AG04450 (cell line): ENCODE results near the gene CCDC200. TPM values are rescaled to one million over a fixed set of nuclear protein-coding genes. Genes with fewer than 3 reads are reported as not detected.
"Not testable (repeated sequence)": the region's sequence is repeated elsewhere in the genome, so short reads cannot be mapped to it uniquely, and the experiment has no call there.

Experiments used
- CTCF ChIA-PET: fragments of 300-600, 350-600 bp; formaldehyde crosslinking; extraction: SDS; loops from one replicate; lab custom pipeline; 2022; ENCODE audit warnings: antibody characterized with exemption, inconsistent platforms; lab: Charles Lee
- POLR2A ChIA-PET: fragments of 350-600 bp; formaldehyde crosslinking; extraction: SDS; loops from one replicate; lab custom pipeline; 2021; ENCODE audit warnings: antibody characterized with exemption, inconsistent platforms; lab: Yijun Ruan, JAX
- DNase-seq: peaks from one replicate; pipeline ENCODE4 v3.0.0-alpha.2; 2011; ENCODE audit warnings: low read depth, low spot score
- H3K27ac ChIP-seq: one replicate; pipeline ENCODE4 v1.5.1; 2012; ENCODE audit warnings: low read depth, low read length, control low read depth
- H3K27me3 ChIP-seq: one replicate; pipeline ENCODE4 v1.6.0; 2012; ENCODE audit warnings: low read length; ENCODE audit not compliant: control insufficient read depth, insufficient read depth
- H3K4me3 ChIP-seq: 2 replicates; pipeline ENCODE4 v1.5.1; 2011; ENCODE audit warnings: mild to moderate bottlenecking, low read depth, low read length, control low read depth
- H3K9me3 ChIP-seq: 2 replicates; pipeline ENCODE4 v1.5.1; 2012; ENCODE audit warnings: low read length; ENCODE audit not compliant: control insufficient read depth, insufficient read depth
- polyA minus RNA-seq: library from RNA; depleted of rRNA, polyadenylated mRNA; stranded (reverse); fragments of >200 nt; gene quantifications from 2 replicates; pipeline ENCODE4 v1.2.3, GENCODE V29; 2011; rRNA and poly(A)+ RNA removed
- polyA plus RNA-seq: library from polyadenylated mRNA; depleted of rRNA; stranded (reverse); fragments of >200 nt; gene quantifications from 2 replicates; pipeline ENCODE4 v1.2.3, GENCODE V29; 2011; rRNA removed

Gene CCDC200
- polyA plus RNA-seq (not detected in 2 replicates), polyA minus RNA-seq (not detected in 2 replicates)

DNA sequence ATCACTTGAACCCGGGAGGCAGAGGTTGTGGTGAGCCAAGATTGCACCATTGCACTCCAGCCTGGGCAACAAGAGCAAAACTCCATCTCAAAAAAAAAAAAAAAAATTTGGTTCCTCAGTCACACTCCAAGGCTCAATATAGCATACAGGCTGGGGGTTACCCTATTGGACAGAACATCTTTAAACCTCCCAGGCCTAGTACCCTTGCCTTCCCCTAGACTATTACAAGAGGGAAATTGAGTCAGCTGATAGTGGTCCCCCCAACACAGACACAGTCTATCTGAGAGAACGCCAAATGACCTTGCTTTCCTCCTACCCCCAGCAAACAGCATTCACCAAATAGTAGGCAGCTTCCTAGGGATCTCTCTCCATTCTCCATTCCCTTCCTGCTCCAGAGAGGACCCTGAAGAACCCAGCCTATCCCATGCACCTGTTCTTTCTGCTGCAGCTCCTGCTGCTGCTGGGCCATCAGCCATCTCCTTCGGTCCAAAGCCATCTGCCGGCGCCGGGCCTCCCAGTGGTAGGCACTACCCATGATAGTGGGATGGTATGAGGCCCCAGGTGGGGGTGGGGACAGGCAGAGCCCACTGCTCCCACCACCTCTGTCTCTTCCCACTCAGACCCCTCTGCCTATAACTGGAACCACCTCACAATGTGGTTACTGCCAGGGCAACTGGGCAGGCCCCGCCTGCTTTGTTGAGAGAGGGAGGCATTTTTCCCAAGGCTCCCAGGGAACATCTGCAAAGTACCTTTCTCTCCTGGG, at the start of gene CCDC200:
CCDC200 (minus strand) TSS at position 604 of the 763 bp plus-strand sequence; CDS start at position 535, 69 bp downstream.
- H3K27ac ChIP-seq, H3K27me3 ChIP-seq, DNase-seq, H3K4me3 ChIP-seq, CTCF ChIA-PET, POLR2A ChIA-PET, H3K9me3 ChIP-seq: not testable (repeated sequence)

DNA sequence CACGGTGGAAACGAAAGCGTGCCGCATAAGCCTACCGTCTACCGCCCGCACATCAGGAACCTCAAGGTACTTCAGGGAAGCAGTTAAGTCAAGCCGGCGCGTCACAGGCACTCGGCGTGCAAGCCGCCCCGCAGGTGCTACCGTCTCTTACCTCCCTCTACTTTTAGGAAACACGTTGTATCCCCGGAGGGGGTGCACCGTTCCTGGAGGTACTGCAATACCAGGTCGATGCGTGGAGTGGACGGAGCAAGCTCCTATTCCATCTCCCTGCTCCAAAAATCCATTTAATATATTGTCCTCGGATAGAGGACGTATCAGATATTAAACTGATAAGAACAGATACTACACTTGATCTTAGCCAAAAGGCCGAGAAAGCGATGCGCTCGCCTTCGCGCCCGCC, 44.5 kb upstream of the CCDC200 start:
- CTCF ChIA-PET, POLR2A ChIA-PET, H3K27ac ChIP-seq, H3K9me3 ChIP-seq, DNase-seq, H3K4me3 ChIP-seq, H3K27me3 ChIP-seq: not testable (repeated sequence)

DNA sequence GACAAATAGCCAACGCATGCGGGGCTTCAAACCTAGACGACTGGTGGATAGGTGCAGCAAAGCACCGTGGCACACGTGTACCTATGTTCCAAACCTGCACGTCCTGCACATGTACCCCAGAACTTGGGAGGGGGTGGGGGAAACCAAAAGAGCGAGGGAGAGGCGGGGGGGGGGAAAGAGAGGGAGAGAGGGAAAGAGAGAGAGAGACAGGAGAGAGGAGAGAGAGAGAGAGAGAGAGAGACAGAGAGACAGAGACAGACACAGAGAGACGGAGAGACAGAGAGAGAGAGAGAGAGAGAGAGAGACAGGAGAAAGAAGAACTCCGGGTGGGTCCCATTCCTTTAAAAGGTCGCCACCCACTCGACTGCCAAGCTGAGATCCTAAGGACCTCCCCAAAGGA, 44.1 kb upstream of the CCDC200 start:
- H3K27me3 ChIP-seq, POLR2A ChIA-PET, H3K27ac ChIP-seq, H3K4me3 ChIP-seq, DNase-seq, H3K9me3 ChIP-seq, CTCF ChIA-PET: not testable (repeated sequence)

DNA sequence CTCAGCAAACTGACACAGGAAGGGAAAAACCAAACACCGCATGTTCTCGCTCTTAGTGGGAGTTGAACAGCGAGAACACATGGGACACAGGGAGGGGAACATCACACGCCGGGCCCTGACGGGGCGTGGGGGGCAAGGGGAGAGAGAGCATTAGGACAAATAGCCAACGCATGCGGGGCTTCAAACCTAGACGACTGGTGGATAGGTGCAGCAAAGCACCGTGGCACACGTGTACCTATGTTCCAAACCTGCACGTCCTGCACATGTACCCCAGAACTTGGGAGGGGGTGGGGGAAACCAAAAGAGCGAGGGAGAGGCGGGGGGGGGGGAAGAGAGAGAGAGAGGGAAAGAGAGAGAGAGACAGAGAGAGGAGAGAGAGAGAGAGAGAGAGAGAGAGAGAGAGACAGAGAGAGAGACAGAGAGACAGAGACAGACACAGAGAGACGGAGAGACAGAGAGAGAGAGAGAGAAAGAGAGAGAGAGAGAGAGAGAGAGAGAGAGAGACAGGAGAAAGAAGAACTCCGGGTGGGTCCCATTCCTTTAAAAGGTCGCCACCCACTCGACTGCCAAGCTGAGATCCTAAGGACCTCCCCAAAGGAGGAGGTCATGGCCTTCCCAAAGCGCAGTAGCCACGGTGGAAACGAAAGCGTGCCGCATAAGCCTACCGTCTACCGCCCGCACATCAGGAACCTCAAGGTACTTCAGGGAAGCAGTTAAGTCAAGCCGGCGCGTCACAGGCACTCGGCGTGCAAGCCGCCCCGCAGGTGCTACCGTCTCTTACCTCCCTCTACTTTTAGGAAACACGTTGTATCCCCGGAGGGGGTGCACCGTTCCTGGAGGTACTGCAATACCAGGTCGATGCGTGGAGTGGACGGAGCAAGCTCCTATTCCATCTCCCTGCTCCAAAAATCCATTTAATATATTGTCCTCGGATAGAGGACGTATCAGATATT, 42.4 kb upstream of the CCDC200 start:
- CTCF ChIA-PET, H3K27ac ChIP-seq, H3K27me3 ChIP-seq, H3K9me3 ChIP-seq, DNase-seq, POLR2A ChIA-PET, H3K4me3 ChIP-seq: not testable (repeated sequence)

GRCh38 chr17:43246456-43246855, 18.0 kb upstream of the CCDC200 start:
- DNase-seq, H3K4me3 ChIP-seq, H3K27ac ChIP-seq, CTCF ChIA-PET, H3K9me3 ChIP-seq, POLR2A ChIA-PET, H3K27me3 ChIP-seq: not testable (repeated sequence)

GRCh38 chr17:43240596-43241352, 12.4 kb upstream of the CCDC200 start:
- H3K27me3 ChIP-seq, H3K27ac ChIP-seq, DNase-seq, H3K9me3 ChIP-seq, H3K4me3 ChIP-seq, CTCF ChIA-PET, POLR2A ChIA-PET: not testable (repeated sequence)

GRCh38 chr17:43239597-43239996, 11.2 kb upstream of the CCDC200 start:
- H3K27me3 ChIP-seq, POLR2A ChIA-PET, CTCF ChIA-PET, H3K4me3 ChIP-seq, H3K27ac ChIP-seq, H3K9me3 ChIP-seq, DNase-seq: not testable (repeated sequence)

GRCh38 chr17:43233877-43234276, 5.5 kb upstream of the CCDC200 start, which contains the start of gene RNU2-1:
Gene RNU2-1 (minus strand): TSS chr17:43233977.
- H3K27me3 ChIP-seq, H3K9me3 ChIP-seq, DNase-seq, H3K4me3 ChIP-seq, H3K27ac ChIP-seq, CTCF ChIA-PET, POLR2A ChIA-PET: not testable (repeated sequence)

- H3K27ac ChIP-seq, POLR2A ChIA-PET, CTCF ChIA-PET, H3K4me3 ChIP-seq, H3K9me3 ChIP-seq, DNase-seq, H3K27me3 ChIP-seq: not testable (repeated sequence)
These were observed 4.8 kb upstream of the CCDC200 start for GRCh38 chr17:43233263-43233662.

DNA sequence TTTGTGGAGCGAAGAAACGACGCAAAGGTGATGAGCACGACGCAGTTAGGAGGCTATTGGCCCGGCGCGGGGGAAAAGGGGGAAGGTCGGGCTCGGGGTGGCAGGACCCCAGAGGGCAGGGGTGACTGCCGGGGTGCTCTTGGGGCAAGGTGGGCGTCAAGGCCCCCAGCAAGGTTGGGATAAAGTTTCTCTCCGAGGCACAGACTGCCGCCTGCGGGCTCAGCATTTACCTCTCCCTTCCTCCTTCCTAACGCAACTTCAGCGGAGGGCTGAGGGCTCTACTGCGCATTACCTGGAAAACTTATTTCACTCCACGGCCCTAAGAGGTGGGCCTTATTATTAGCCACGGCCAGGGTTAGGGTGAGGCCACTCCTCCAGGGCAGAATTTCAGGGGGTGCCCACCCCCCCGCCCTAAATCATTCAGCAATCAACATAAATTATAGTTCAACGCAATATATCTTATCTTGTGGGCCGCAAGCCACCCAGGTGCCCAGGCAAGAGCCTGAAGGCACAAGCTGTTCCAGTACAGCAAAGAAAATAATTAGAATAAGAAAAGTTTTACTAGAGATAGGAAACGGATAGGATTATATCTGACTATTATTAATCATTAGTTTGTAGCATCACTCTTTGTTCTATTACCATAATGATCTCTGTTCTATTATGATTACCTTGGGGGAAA, 3.7 kb upstream of the CCDC200 start:
- CTCF ChIA-PET, POLR2A ChIA-PET, DNase-seq, H3K9me3 ChIP-seq, H3K27me3 ChIP-seq: not testable (repeated sequence)
- Histone ChIP-seq H3K4me3 (peak overlapping the region; percentile 47), H3K27ac (peak overlapping the region; percentile 54)
